Activated CD4-positive, alpha-beta T cell treated with anti-CD3 and anti-CD28 coated beads for 36 hours (primary cell): ENCODE measurements around the gene BMI1. TPM values are rescaled to one million over a fixed set of nuclear protein-coding genes. Genes with fewer than 3 reads are reported as not detected.
"Not testable (repeated sequence)": the region's sequence is repeated elsewhere in the genome, so short reads cannot be mapped to it uniquely, and the experiment has no call there.

Experiments used
- ATAC-seq: fragments of 200-7000 bp; cut with Tn5 transposase; one replicate; pipeline ENCODE4 v1.10.0; 2021; ENCODE audit warnings: mild to moderate bottlenecking, moderate library complexity
- CTCF ChIA-PET: fragments of 350-600 bp; sonication (Branson Sonifier 250); formaldehyde crosslinking; loops from one replicate; lab custom pipeline; 2021; ENCODE audit warnings: antibody characterized with exemption; lab: Charles Lee
- POLR2A ChIA-PET: fragments of 350-600 bp; sonication (Branson Sonifier 250); formaldehyde crosslinking; loops from one replicate; lab custom pipeline; 2021; ENCODE audit warnings: antibody characterized with exemption, inconsistent platforms; lab: Charles Lee
- DNase-seq: peaks from one replicate; pipeline ENCODE4 v3.0.0-alpha.2; 2020
- H3K27ac Mint-ChIP-seq: one replicate; pipeline ENCODE4 v1.8.0; 2021; ENCODE audit warnings: mixed read lengths
- H3K27me3 Mint-ChIP-seq: one replicate; pipeline ENCODE4 v1.8.0; 2021; ENCODE audit warnings: mixed read lengths
- H3K36me3 Mint-ChIP-seq: one replicate; pipeline ENCODE4 v1.8.0; 2021; ENCODE audit warnings: low read depth, mixed read lengths
- H3K4me1 Mint-ChIP-seq: one replicate; pipeline ENCODE4 v1.8.0; 2021; ENCODE audit warnings: mixed read lengths
- H3K4me3 Mint-ChIP-seq: one replicate; pipeline ENCODE4 v1.8.0; 2021; ENCODE audit warnings: mild to moderate bottlenecking, moderate library complexity, mixed read lengths
- H3K9me3 Mint-ChIP-seq: one replicate; pipeline ENCODE4 v1.8.0; 2021; ENCODE audit warnings: low read depth, mixed read lengths
- intact Hi-C, 2 experiments: fragments of 100-400 bp; cut with DNase I in 1 of 2; cut with micrococcal nuclease in 1 of 2; formaldehyde crosslinking; loops; one replicate each; pipeline versions ENCODE4 v1.14.2 to v1.15.1; 2022 to 2024; cut with DNase I, micrococcal nuclease
- total RNA-seq, 2 experiments: library from RNA; stranded (reverse); gene quantifications; one replicate each; pipeline ENCODE4 v1.2.3, GENCODE V29; 2021

The BMI1 gene
- total RNA-seq, 2 experiments from 2014 or later: 52.9 to 55.2 TPM

- POLR2A ChIA-PET: no interaction called here
- CTCF ChIA-PET: no interaction called here
- H3K36me3 Mint-ChIP-seq: peaks cover 7% of the 10 kb centered on the region
Observed at GRCh38 chr10:22346096-22346661, 25.3 kb downstream of the BMI1 start.

GRCh38 chr10:22349755-22350154 lies 28.9 kb downstream of the BMI1 start:
- no peak for DNase-seq
- Mint-ChIP-seq H3K9me3 (no peaks in the 10 kb centered on the region), H3K36me3 (peaks cover 4% of the 10 kb centered on the region), H3K27me3 (peaks cover 25% of the 10 kb centered on the region), H3K27ac (no peak overlapping the region), H3K4me3 (no peak overlapping the region), H3K4me1 (peaks cover 5% of the 10 kb centered on the region)
- ATAC-seq: no peak
- ChIA-PET POLR2A (no interaction called here), CTCF (interaction anchor here (0.6 to 1.5 kb wide), 3 partner anchors 13 to 277 kb away, joined by 3 read pairs; no protein-coding TSS in a partner anchor)
- intact Hi-C loops: loop anchor here in 1 of 2 experiments (10.0 kb wide), 1 partner anchor 855 kb away; no protein-coding TSS in a partner anchor

More at GRCh38 chr10:22346096-22346661, 25.3 kb downstream of the BMI1 start:
- H3K27me3 Mint-ChIP-seq: peaks cover 48% of the 10 kb centered on the region
- H3K9me3 Mint-ChIP-seq: no peaks in the 10 kb centered on the region
- peaks cover 19% of the 10 kb centered on the region for H3K4me1 Mint-ChIP-seq
- intact Hi-C loops: loop anchor here in 1 of 2 experiments (2.0 to 10.0 kb wide), 2 partner anchors 17 to 851 kb away; no protein-coding TSS in a partner anchor
- ATAC-seq (no peak), DNase-seq (no peak)
- peak overlapping the region; percentile 61 for H3K4me3 Mint-ChIP-seq
- H3K27ac Mint-ChIP-seq: no peak overlapping the region

- CTCF ChIA-PET: no interaction called here
- H3K27ac Mint-ChIP-seq: no peak overlapping the region
- intact Hi-C loops: no loop called here
- H3K36me3 Mint-ChIP-seq: no peaks in the 10 kb centered on the region
- H3K4me1 Mint-ChIP-seq: no peaks in the 10 kb centered on the region
- no peak overlapping the region for H3K4me3 Mint-ChIP-seq
- no peak for ATAC-seq
- no peaks in the 10 kb centered on the region for H3K9me3 Mint-ChIP-seq
- peaks cover 17% of the 10 kb centered on the region for H3K27me3 Mint-ChIP-seq
- POLR2A ChIA-PET: no interaction called here
- DNase-seq: no peak
Observed at GRCh38 chr10:22351131-22351703, 30.3 kb downstream of the BMI1 start.

GRCh38 chr10:22356324-22356873 lies 35.5 kb downstream of the BMI1 start:
- Mint-ChIP-seq H3K9me3 (no peaks in the 10 kb centered on the region), H3K4me3 (no peak overlapping the region), H3K27ac (no peak overlapping the region), H3K4me1 (no peaks in the 10 kb centered on the region), H3K27me3 (peaks cover 7% of the 10 kb centered on the region), H3K36me3 (no peaks in the 10 kb centered on the region)
- ATAC-seq (no peak), DNase-seq (no peak)
- CTCF ChIA-PET: no interaction called here
- POLR2A ChIA-PET: no interaction called here
- intact Hi-C loops: no loop called here

GRCh38 chr10:22357770-22358169 lies 36.9 kb downstream of the BMI1 start:
- H3K4me3 Mint-ChIP-seq, DNase-seq, POLR2A ChIA-PET, intact Hi-C loops, ATAC-seq, H3K9me3 Mint-ChIP-seq, H3K36me3 Mint-ChIP-seq, H3K4me1 Mint-ChIP-seq, CTCF ChIA-PET, H3K27me3 Mint-ChIP-seq, H3K27ac Mint-ChIP-seq: not testable (repeated sequence)

GRCh38 chr10:22363305-22363704 lies 42.4 kb downstream of the BMI1 start:
- intact Hi-C loops: loop anchor here in 1 of 2 experiments (2.0 kb wide), 1 partner anchor 17 kb away; no protein-coding TSS in a partner anchor
- POLR2A ChIA-PET: no interaction called here
- peak; percentile 61 for DNase-seq

GRCh38 chr10:22364407-22365140 lies 43.7 kb downstream of the BMI1 start:
- ChIA-PET CTCF (interaction anchor here (2.0 kb wide), 1 partner anchor 21 kb away, joined by 5 read pairs; no protein-coding TSS in a partner anchor), POLR2A (no interaction called here)
- no peak for DNase-seq
- Mint-ChIP-seq H3K27ac (no peak overlapping the region), H3K27me3 (peaks cover 2% of the 10 kb centered on the region), H3K4me1 (peaks cover 35% of the 10 kb centered on the region), H3K4me3 (no peak overlapping the region), H3K9me3 (no peaks in the 10 kb centered on the region), H3K36me3 (no peaks in the 10 kb centered on the region)
- intact Hi-C loops: loop anchor here in 1 of 2 experiments (5.0 kb wide), 1 partner anchor 73 kb away; no protein-coding TSS in a partner anchor
- ATAC-seq: no peak

More at GRCh38 chr10:22363305-22363704, 42.4 kb downstream of the BMI1 start:
- peaks cover 2% of the 10 kb centered on the region for H3K27me3 Mint-ChIP-seq
- peak; percentile 67 for ATAC-seq
- peaks cover 28% of the 10 kb centered on the region for H3K4me1 Mint-ChIP-seq
- no peaks in the 10 kb centered on the region for H3K9me3 Mint-ChIP-seq
- CTCF ChIA-PET: interaction anchor here (1.2 kb wide), 1 partner anchor 14 kb away, joined by 3 read pairs; no protein-coding TSS in a partner anchor
- no peak overlapping the region for H3K27ac Mint-ChIP-seq
- H3K36me3 Mint-ChIP-seq: no peaks in the 10 kb centered on the region
- no peak overlapping the region for H3K4me3 Mint-ChIP-seq

GRCh38 chr10:22365233-22365632 lies 44.3 kb downstream of the BMI1 start:
- ATAC-seq (no peak), DNase-seq (no peak)
- Mint-ChIP-seq H3K27ac (no peak overlapping the region), H3K27me3 (peaks cover 2% of the 10 kb centered on the region), H3K9me3 (no peaks in the 10 kb centered on the region), H3K36me3 (no peaks in the 10 kb centered on the region), H3K4me3 (no peak overlapping the region), H3K4me1 (peaks cover 39% of the 10 kb centered on the region)
- intact Hi-C loops: loop anchor here in 1 of 2 experiments (5.0 kb wide), 1 partner anchor 72 kb away; no protein-coding TSS in a partner anchor
- CTCF ChIA-PET: interaction anchor here (2.0 kb wide), 1 partner anchor 22 kb away, joined by 5 read pairs; no protein-coding TSS in a partner anchor
- POLR2A ChIA-PET: no interaction called here

- no peaks in the 10 kb centered on the region for H3K9me3 Mint-ChIP-seq
- no peak overlapping the region for H3K4me3 Mint-ChIP-seq
- POLR2A ChIA-PET: no interaction called here
- CTCF ChIA-PET: interaction anchor here (2.0 kb wide), 1 partner anchor 22 kb away, joined by 5 read pairs; no protein-coding TSS in a partner anchor
- ATAC-seq (no peak), DNase-seq (no peak)
- H3K27ac Mint-ChIP-seq: no peak overlapping the region
- H3K4me1 Mint-ChIP-seq: peaks cover 40% of the 10 kb centered on the region
- H3K36me3 Mint-ChIP-seq: no peaks in the 10 kb centered on the region
- intact Hi-C loops: loop anchor here in 1 of 2 experiments (5.0 kb wide), 1 partner anchor 71 kb away; no protein-coding TSS in a partner anchor
- peaks cover 2% of the 10 kb centered on the region for H3K27me3 Mint-ChIP-seq
Observed at GRCh38 chr10:22365644-22366434, 44.9 kb downstream of the BMI1 start.

- H3K36me3 Mint-ChIP-seq: no peaks in the 10 kb centered on the region
- H3K27ac Mint-ChIP-seq: no peak overlapping the region
- peaks cover 2% of the 10 kb centered on the region for H3K27me3 Mint-ChIP-seq
- H3K4me3 Mint-ChIP-seq: no peak overlapping the region
- POLR2A ChIA-PET: no interaction called here
- H3K9me3 Mint-ChIP-seq: no peaks in the 10 kb centered on the region
- H3K4me1 Mint-ChIP-seq: peaks cover 40% of the 10 kb centered on the region
- CTCF ChIA-PET: interaction anchor here (2.0 kb wide), 1 partner anchor 23 kb away, joined by 5 read pairs; no protein-coding TSS in a partner anchor
- DNase-seq (no peak), ATAC-seq (no peak)
- intact Hi-C loops: loop anchor here in 1 of 2 experiments (5.0 kb wide), 1 partner anchor 71 kb away; no protein-coding TSS in a partner anchor
Observed at GRCh38 chr10:22366435-22366703, 45.5 kb downstream of the BMI1 start.
